Activated CD4-positive, alpha-beta T cell treated with anti-CD3 and anti-CD28 coated beads for 4 hours (primary cell): Measurements from ENCODE around the gene SETD7.

Experiments
- DNase-seq, 2 donors: peaks; one replicate each; pipeline ENCODE4 v3.0.0-alpha.2; 2020

Gene SETD7

DNA sequence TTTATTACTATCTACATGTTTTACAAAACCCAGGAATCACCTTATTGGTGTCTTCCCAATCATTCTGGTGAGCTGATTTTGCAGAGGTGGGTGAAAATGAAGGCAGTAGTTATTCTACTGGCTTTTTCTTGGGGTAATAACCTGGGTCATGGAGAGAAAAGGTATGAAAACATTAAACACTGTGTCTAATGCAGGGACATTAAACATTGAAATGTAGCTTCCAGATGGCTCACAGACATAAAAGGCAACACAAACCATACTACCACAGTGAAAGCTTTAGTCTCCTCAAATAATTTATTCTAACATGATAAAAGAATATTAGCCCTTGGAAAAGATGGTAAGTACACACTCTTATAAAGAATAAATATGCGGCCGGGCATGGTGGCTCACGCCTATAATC lies 8.0 kb downstream of the SETD7 start:
- no peak for DNase-seq

DNA sequence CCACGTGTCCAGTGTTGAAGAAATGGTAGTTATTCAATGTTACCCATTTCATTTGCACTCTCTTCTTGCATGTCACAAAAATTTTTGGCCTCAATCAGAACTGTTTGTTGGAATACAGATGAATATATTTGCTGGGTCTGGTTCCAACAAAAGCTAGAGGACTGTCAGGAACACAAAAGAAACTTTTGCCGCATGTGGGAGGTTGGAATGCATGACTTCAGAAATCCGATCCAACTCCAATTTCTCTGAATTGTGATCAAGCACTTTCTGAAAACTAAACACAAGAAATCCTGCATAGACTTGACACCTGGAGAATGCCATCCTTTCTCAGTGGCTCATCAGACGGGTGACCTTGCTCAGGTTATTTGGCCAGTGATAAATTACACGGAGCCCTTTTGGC lies 15.4 kb downstream of the SETD7 start:
- no peak for DNase-seq

DNA sequence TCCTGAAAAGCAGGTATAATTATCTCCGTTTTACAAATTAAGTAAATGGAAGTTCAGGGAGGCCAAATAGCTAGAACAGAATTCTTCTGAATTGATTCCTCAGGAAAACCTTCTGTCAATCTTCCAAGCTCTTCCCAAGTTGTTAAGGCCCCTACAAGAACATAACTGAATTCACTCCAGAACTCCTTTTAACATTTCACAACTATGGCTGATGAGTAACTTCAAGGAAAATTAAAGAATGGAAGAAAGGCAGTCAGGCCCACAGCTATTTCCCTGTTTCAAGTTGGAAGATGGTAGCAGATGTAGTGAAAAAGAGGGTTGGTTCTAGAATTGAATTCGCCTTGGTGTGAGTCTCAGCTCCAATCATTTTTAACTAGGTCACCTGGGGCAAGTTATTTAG lies 15.9 kb downstream of the SETD7 start:
- no peak for DNase-seq

DNA sequence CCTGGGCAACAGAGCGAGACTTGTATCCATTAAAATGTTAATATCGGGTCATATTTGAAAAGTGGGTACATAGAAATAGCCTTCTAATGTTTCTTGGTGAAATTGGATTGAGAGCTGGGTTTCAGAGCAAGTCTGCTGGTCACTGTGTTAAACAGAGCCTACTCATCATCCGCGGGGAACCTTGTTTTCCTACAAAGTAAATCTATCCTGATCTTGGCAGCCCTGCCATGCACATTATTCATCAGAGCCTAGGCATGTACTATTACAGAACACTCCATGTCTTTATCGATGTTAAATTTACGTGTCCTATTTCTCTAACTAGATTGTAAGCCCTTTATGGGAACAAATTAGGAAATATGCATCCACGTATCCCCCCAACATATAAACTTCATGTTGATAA lies 18.7 kb downstream of the SETD7 start:
- no peak for DNase-seq

DNA sequence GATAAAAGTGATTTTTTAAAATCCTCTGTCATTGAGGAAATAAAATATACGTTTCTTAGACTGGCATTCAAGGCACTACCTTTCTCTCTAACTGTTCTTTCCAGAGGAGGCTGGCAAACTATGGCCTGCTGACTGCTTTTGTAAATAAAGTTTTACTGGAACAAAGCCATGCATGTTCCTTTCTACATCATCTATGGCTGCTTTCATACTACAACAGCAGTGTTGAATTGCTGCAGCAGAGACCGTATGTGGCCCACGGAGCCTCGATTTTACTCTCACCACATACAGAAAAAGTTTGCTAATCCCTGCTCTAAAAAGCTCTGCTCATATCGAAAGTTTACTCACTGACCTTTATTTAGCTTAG lies 20.2 kb downstream of the SETD7 start:
- DNase-seq, result no peak

DNA sequence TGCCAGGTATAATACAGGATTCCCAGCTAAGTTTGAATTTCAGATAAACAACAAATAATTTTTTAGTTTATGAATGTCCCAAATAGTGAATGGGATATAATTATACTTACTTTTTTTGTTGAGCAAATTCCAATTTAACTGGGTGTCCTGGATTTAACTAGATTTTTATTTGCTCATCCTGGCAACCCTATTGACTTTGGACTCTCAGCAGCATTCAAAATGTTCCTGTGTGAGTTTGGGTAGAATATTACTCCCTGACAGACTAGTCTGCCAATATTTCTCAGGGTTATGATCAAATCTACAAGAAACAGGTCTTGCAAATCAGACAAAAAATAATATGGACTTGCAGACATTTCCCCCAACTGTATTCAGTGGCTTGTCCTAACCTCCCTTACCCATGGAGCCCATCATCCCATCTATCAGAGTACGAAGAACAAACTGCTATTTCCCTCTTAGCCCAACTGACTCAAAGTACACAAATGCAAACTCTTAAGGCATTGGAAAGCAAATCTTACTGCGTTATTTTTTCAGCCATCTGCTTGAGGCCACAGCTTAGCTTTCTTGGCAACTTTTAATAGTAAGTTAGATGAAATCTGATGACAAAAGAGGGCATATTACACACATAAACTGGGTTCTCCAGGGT lies 20.7 kb downstream of the SETD7 start:
- no peak for DNase-seq

DNA sequence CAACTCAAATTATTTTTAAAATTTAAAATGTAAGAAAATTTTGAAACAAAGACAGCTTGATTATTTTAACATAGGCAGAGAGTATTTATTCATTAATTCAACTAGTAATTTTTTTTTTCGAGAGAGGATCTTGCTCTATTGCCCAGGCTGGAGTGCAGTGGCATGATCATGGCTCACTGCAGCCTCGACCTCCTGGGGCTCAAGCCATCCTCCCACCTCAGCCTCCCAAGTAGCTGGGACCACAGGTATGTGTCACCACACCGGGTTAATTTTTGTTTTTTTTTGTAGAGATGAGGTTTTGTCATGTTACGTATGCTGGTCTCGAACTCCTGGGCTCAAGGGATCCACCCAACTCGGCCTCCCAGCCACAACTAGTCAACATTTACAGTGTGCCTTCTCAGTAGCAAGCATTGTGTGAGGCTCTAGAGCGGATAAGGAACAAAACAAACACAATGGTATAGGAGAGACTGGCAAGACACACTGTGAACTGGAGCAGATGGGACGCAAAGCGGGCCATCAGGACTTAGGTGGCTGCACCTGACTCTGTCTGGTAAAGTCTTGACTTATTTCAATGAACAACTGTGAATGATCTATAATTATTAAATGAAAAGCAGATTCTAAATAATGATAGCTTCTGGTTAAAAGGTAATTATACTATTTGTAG lies 21.6 kb downstream of the SETD7 start:
- no peak for DNase-seq

DNA sequence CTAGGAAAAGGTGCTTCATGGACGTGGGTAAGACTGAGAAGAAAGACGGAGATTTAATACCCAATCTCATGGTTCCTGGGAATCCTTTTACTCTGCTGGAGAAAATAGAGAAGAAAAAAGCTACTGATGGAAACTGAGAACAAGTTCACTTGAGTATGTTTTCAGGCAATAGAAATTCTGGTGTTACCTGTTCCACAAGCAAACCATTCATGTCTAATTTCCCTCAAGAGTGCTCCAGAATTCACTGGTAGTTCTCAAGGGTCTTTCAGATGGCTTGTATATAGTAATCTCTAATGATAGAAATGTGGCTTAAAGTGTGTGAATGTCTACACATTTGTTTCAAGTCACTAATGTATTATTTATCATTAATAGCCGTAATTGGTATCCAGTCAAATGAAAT lies 22.5 kb downstream of the SETD7 start:
- DNase-seq, result no peak

DNA sequence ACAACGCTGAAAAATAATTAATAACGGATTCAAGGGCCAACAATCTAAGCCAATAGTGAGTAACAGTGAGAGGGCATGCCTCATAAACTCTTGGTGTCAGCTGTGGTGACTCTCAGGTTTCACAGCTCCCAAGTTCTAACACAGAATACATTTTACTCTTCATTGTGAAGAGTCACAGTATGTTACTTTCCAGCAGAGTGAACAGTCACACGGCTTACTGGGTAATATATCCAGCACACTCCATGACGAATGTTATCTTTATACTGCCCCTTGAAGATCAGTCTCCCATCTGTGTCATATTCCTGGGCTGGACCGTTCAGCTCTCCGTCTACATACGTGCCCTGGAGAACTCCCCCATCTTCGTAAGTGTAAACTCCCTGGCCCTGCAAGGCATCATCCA lies 23.1 kb downstream of the SETD7 start:
- DNase-seq, result no peak

DNA sequence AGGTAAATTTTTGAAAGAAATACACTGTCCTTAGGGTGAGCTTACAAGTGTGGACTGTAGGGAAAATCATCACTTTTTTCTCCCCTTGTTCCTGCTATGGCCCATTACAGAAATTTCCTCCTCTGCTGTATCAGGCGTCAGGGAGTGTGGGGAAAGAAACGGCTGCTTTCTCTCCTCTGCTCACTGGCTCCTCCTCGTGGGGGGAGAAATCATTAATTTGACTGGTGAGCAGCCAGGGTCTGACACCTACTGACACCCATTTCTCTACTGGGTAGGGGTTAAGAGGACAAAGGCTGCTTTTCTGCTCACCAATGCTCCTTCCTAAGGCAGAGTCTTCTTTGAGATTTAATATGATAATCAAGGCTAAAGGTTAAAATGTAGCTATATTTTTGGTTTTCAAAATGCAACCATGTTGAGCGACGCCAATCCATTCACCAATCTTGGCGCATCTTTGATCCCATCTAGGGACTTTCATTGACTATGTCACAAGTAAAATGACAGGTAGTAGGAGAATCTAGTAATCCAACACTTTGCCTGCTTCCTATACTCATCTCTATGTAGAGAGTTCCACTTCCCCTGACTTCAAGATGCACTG lies 25.1 kb downstream of the SETD7 start:
- peak; percentile 41 to 71 for DNase-seq

DNA sequence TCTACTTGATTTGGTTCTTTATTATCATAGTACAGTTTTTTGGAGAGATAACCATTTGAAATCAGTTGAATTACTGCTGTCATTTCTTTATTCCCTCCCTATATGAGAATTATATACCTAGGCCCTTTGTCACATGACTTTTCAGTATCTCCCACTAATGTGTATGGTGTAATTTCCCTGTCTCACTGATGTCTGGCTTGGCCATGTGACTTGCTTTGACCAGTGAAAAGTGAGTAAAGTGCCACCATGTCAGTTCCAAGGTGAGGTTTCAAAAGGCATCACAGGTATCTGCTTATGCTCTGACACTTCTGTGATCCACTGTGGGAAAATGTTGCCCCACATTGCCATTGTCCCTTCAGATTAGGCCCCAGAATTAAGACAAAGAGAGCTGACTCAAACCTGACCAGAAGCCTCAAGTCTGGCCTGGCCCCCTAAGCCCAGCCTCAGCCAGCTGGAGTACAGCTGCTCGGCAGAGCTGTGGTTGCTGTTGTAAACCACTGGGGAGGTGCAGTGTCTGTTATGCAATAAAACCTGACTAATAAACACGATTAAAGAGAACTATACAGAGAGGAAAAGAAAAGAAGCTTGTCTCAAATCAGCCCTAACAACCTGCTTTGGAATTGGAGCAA lies 27.5 kb downstream of the SETD7 start:
- no peak for DNase-seq

DNA sequence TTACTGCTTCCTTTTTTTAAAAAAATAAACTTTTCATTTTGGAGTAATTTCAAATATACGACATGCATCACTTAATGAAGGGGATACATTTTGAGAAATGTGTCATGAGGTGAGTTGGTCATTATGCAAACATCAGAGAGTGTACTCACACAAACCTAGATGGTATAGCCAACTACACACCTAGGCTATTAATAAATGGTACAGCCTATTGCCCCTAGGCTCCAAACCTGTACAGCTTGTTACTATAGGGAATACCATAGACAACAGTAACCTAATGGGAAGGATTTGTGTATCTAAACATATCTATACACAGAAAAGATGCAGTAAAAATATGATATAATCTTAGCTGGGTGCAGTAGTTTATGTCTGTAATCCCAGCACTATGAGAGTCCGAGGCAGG lies 29.1 kb downstream of the SETD7 start:
- DNase-seq, result no peak

DNA sequence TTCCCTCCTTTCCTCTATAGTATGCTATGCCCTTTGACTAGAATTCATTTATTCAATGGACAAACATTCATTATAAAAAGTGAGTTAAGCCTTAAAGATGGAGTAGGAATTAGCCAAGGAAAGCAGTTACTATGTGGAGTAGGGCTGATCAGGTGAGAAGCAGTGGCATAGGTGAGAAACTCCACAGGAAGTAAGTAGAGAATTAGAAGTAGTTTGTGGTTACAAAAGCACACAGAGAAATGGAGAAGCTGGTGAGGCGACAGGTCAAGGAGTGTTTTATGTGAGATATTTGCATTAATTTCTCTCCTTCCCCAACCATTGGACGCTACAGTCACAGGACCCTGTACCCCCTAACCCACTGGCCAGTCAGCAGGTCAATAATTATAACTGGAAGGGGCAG lies 30.6 kb downstream of the SETD7 start:
- DNase-seq, result no peak

DNA sequence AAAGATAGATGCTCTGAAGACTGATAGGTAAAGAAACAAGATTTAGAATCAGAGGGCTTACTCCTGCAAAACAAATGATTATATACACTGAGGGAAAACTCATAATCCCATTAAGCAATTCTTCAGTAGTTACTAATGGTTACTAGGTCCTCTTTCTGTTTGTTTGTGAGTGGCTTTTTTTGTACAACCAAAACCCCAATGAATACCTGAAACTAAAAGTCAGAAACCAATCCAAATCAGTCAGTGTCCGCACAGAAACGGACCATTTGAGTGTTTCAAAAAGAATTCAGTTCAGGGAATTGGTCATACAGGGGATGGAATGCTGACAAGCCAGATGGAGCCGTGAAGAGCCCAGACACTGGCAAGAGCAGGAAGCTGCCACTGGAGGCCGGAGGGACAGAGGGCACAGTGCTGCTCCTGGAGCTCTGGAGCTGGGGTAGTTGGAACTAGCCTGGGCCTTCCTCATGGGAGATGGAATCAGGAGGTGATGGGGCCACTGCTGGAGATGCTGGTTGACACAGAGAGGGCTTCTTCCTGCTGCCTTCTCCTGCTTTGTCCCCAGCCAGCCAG lies 31.9 kb downstream of the SETD7 start:
- DNase-seq, result no peak

DNA sequence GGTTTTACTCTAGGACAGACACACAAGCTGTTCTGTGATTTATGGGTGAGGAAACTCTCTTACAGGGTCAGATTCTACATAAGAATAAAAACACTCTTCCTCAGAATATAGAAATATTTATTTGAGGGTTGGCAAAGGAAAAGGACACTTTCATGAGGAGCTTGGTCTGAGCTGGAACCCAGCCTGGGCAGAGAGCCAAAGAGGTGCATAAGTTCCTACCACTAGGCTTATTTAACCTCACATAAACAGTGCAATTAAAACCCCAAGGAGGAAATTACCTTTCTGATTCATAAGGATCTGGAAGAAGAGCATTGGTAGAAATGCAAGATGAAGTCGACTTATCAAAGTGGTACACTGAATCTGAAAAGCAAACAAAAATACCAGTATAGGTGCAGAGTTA lies 32.9 kb downstream of the SETD7 start:
- no peak for DNase-seq

DNA sequence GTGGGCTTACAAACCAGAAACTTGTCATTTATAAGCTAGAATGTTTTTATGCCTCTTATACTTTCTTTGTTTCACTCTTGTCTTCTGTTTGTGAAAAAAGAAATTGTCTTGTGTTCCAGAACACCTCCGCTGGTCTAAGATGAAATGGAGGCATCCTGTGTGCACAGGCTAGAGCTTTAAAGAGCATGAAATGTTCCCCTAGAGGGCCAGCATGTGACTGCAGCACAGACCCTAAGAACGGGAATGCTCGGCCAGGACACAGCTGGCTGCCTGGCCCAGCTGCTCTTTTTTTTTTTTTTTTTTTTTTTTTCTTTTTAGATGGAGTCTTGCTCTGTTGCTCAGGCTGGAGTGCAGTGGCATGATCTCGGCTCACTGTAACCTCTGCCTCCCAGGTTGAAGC lies 33.6 kb downstream of the SETD7 start:
- no peak for DNase-seq

DNA sequence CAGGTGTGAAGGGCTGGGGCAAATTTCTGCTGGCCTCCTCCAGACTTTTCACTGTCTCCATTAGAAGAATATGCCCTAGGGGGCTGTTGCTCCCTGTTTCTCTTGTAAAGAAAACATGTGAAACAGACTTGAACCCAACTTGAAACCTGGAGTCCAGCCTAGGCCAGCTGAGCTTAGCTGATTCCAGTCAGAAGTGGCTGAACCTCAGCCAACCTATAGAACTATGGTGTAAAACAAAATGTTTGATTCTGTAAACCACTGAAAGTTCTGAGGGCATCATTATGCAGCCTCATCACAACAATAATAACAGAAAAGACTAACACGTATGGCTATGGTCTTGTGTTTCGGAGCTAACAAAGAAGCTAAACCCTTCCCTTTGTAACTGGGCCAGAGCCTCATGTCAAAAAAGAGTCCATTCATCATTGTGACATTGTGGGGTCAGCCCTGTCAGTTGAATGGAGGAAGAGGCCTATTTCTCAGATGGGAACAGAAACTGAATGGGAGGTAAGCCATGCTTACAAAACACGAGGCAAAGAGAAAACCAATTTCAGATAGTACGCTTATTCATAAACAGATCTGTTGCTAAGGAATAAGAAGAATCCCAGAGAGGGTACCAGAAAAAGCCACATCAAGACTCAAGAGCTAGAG lies 34.1 kb downstream of the SETD7 start:
- no peak for DNase-seq

DNA sequence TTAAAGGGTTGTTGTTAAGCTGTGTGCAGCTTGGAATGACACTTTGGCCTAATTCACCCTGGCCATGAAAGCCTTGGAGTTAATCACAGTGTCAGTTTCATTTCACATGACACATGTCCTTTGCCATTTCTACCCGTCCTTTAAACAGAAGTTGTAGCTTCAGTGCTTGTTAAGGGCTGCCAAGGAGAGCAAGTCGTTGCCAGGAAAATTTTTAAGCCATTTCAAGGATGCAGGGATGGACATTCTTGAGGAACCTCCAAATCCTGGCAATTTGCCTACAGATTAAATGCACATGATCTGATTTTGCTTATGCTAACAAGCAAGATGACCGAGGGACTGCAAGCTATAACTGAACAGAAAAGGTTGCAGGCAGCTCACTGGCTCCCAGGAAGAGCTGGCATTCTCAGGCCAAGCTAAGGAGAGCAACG lies 40.5 kb downstream of the SETD7 start:
- DNase-seq, result no peak

DNA sequence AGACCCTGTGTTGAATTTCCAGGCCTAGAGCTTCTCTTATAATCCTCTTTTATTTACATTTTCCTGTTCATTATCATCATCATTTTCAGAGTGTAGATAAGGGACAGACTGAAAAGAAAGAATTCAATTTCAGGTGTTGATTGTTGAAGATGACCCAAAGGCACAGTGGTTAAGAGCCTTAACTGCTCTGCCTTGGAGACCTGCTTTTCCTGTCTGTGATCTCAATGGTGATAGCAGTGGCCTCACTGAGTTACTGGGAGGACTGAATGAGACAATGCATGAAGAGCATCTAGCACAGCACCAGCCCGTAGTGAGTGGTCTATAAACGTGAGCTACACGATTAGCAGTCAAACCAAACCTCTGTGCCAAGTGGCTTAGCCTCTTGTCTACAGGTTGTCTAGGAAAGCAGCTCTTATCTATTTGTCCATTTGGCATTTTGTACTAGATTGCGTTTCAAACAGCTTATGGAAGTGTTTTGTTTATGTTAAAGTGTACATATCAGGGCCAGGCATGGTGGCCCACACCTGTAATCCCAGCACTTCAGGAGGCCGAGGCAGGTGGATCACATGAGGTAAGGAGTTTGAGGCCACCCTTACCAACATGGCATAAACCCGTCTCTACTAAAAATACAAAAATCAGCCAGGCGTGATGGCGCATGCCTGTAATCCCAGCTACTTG lies 41.5 kb downstream of the SETD7 start:
- no peak for DNase-seq

DNA sequence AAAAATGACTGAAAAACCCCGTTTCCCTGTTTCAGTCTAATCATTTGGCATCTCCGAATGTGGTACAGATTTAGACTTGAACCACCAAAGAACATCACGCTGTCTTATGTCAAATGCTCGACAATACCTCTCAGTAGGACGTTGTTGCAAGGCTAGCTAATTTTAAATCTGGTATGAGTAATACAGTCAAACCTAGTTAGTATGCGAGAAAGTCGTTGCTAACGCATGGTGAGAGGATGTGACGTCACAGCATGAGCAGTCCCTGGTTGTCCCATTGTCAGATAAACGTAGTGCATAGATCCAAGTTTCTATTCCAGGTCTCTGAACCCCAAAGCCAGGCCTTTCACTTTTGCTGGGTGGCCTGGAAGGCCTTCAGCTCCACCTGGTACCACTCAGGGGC lies 44.7 kb downstream of the SETD7 start:
- DNase-seq, result no peak

DNA sequence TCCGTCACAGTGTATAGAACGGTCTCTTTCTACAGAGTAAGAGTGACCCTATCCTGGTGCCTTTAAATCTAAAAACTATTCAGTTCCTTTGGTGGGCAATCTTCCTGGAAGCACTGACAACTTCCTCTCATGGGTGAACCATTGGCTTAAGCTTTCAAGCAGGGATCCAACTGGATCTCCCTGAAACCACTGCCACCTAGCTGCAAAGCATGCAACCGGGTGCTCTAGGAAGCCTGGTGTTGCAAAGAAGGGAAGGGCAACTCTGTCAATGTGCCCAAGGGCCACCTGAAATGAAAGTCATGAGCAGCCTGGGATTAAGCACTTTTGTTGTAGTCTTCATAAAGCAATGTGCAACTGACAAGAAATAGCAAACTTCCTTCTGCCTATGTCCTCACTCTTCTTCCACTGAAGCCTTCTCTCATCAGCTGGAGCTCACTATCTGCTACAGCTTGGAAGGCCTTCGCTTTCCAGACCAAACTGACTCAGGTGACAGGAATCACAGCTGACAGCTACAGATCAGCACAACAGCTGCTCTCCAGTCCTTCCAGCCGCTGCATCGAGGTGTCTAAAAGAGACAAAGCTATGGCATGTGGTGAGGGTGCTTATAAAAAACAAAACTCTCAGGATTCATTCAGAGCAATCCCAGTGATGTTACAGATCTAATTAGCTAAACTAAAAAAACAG lies 46.1 kb downstream of the SETD7 start:
- no peak for DNase-seq

DNA sequence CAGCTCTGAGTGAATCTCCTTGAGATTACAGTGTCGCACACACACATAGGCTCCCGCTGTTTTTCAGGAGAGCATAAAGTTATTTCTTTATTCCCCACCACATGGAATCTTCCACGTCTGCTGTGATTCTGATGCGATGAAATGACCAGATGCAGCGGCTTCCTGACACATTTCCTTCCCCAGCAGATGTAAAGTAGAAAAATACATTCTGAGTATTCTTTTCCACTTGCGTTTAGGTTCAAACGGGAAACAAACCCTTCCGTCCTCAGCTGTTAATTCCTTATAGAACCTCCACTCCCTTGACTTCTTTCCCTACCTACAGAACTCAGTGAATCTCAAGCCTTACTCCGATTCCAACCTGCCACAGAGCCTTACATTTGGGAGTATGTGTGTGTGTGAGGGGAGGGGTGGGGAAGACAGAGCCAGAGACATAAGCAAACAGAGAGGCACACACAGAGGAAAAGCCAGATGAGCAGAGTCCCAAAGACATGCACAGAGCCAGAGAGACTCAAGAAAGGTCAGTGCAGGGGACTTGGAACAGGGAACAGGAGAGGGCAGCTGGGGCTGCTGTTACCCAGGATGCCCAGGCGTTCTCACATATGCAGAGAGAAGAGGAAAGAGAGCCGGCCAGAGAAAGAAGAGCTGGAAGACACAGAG lies 47.3 kb downstream of the SETD7 start:
- DNase-seq, result no peak
